Panc1 (cell line): ENCODE results near the gene MBD4.

ENCODE experiments used
- CTCF ChIP-seq: fragments of 450-650 bp; IDR thresholded peaks from 2 replicates; pipeline ENCODE4 v1.5.1; 2017; ENCODE audit warnings: mild to moderate bottlenecking
- POLR2AphosphoS5 ChIP-seq: IDR thresholded peaks from 2 replicates; pipeline ENCODE4 v1.6.1; 2012; ENCODE audit warnings: mild to moderate bottlenecking, low read depth, low read length, moderate library complexity
- REST ChIP-seq, 2 experiments: IDR thresholded peaks; 2 replicates each; pipeline ENCODE4 v1.6.1; 2011 to 2012; ENCODE audit warnings: low read depth in 2 of 2, control low read depth in 1 of 2, low read length in 1 of 2, mild to moderate bottlenecking in 1 of 2, moderate library complexity in 1 of 2; ENCODE audit not compliant: insufficient read depth in 1 of 2
- SIN3A ChIP-seq: IDR thresholded peaks from 2 replicates; pipeline ENCODE4 v1.6.1; 2012; ENCODE audit warnings: low read depth, mild to moderate bottlenecking, low read length, moderate library complexity, borderline replicate concordance; ENCODE audit not compliant: insufficient read depth
- TCF7L2 ChIP-seq: IDR thresholded peaks from 2 replicates; pipeline ENCODE4 v1.6.1; 2011; ENCODE audit warnings: mild to moderate bottlenecking, low read depth, low read length, inconsistent platforms

GRCh38 chr3:129470861-129471260 lies 31.1 kb upstream of the MBD4 start:
- no peak for TF ChIP-seq CTCF
- no peak for TF ChIP-seq REST (IDR thresholded peaks at IDR 0.05; ENCODE audit: insufficient read depth in 1 of 2, low read depth in 2 of 2, low read length in 1 of 2)
- no peak for TF ChIP-seq POLR2AphosphoS5
- no peak for TF ChIP-seq TCF7L2
- TF ChIP-seq SIN3A, result no peak
